HEK293T (cell line): Measurements from ENCODE around the gene PTPRO.

Experiments used
- CTCF ChIA-PET: fragments of 350-600 bp; formaldehyde crosslinking; extraction: SDS; loops from one replicate; lab custom pipeline; 2021; ENCODE audit warnings: antibody characterized with exemption, inconsistent platforms; lab: Yijun Ruan, JAX
- POLR2A ChIA-PET: fragments of 350-600 bp; formaldehyde crosslinking; extraction: SDS; loops from one replicate; lab custom pipeline; 2020; ENCODE audit warnings: antibody characterized with exemption, inconsistent platforms; lab: Yijun Ruan, JAX
- DNase-seq: peaks from one replicate; pipeline ENCODE4 v3.0.0; 2012; ENCODE audit warnings: mixed read lengths; ENCODE audit errors: extremely low spot score
- ARNT ChIP-seq: fragments of 450-650 bp; IDR thresholded peaks from 2 replicates; pipeline ENCODE4 v1.6.1; 2017; ENCODE audit warnings: mild to moderate bottlenecking
- BHLHE40 ChIP-seq: fragments of 450-650 bp; IDR thresholded peaks from 2 replicates; pipeline ENCODE4 v1.6.1; 2016; ENCODE audit warnings: mild to moderate bottlenecking, moderate library complexity, borderline replicate concordance
- CTBP1 ChIP-seq: fragments of 450-650 bp; IDR thresholded peaks from 2 replicates; pipeline ENCODE4 v1.6.1; 2016; ENCODE audit warnings: borderline replicate concordance
- ELF4 ChIP-seq: fragments of 450-650 bp; IDR thresholded peaks from 2 replicates; pipeline ENCODE4 v1.6.1; 2017; ENCODE audit warnings: antibody characterized with exemption
- FOXA1 ChIP-seq: fragments of 450-650 bp; IDR thresholded peaks from 2 replicates; pipeline ENCODE4 v1.6.1; 2016; ENCODE audit warnings: mild to moderate bottlenecking
- FOXK2 ChIP-seq: fragments of 450-650 bp; IDR thresholded peaks from 2 replicates; pipeline ENCODE4 v1.6.1; 2016; ENCODE audit warnings: mild to moderate bottlenecking
- FOXM1 ChIP-seq: fragments of 450-650 bp; IDR thresholded peaks from 2 replicates; pipeline ENCODE4 v1.6.1; 2017; ENCODE audit warnings: mild to moderate bottlenecking, borderline replicate concordance
- HDGF ChIP-seq: fragments of 450-650 bp; IDR thresholded peaks from 2 replicates; pipeline ENCODE4 v1.6.1; 2017; ENCODE audit warnings: antibody characterized with exemption, borderline replicate concordance
- L3MBTL2 ChIP-seq: fragments of 450-650 bp; conservative IDR thresholded peaks from 2 replicates; pipeline ENCODE4 v1.6.1; 2016; ENCODE audit warnings: mild to moderate bottlenecking
- LEF1 ChIP-seq: fragments of 450-650 bp; IDR thresholded peaks from 2 replicates; pipeline ENCODE4 v1.6.1; 2017; ENCODE audit warnings: mild to moderate bottlenecking, borderline replicate concordance
- NFRKB ChIP-seq: fragments of 450-650 bp; IDR thresholded peaks from 2 replicates; pipeline ENCODE4 v1.6.1; 2016; ENCODE audit warnings: mild to moderate bottlenecking, moderate library complexity
- SP1 ChIP-seq: fragments of 450-650 bp; IDR thresholded peaks from 2 replicates; pipeline ENCODE4 v1.6.1; 2017
- SUZ12 ChIP-seq: fragments of 450-650 bp; IDR thresholded peaks from 2 replicates; pipeline ENCODE4 v1.6.1; 2016; ENCODE audit warnings: mild to moderate bottlenecking
- TARDBP ChIP-seq: fragments of 450-650 bp; IDR thresholded peaks from 2 replicates; pipeline ENCODE4 v1.6.1; 2016
- ZNF384 ChIP-seq: fragments of 450-650 bp; IDR thresholded peaks from 2 replicates; pipeline ENCODE4 v1.6.1; 2016
- TF ChIP-seq, protein P1 (sequence below): fragments of 450-650 bp; IDR thresholded peaks from 2 replicates; pipeline ENCODE4 v1.6.1; 2016

The PTPRO gene

DNA sequence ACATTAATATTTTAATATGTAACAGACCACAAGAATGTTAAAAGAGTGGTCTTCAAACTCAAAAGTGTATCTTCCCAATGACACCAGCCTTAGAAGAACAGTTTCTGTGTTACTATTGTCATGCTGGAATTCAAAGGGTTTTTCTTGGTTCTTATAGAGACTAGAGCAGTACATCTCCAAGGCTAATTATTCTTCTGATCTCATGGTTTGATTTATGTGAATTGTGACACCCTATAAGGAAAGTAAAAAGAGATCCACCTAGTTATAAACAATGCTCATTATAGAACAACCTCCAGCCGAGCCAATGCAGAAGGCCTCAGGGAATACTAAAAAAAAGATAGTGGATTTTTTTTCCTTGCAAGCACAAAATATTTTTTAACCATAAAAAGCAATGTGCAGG is 65.5 kb downstream of the PTPRO start:
- TF ChIP-seq ZNF384 (no peak), FOXK2 (no peak), LEF1 (no peak), FOXM1 (no peak), CTBP1 (no peak)
- CTCF ChIA-PET: no interaction called here
- POLR2A ChIA-PET: no interaction called here
- DNase-seq: no peak

DNA sequence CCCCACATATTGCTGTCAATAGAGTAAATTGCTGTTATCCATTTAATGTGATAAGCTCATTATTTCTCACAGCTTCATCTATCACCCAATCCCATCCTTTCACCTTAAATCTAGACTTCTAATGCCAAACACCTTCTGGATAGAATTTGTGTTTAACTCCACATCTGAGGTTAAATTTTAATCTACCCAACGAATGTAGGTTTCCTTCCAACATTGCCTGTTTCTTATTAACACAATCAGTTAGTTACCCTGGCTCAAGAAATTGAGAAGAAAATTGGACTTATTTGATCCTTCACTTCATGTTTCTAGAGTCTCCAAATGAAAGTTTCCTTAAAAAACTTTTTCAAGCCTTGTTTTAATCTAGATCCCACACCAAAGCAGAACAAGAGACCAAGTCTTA is 67.3 kb downstream of the PTPRO start:
- CTCF ChIA-PET: no interaction called here
- TF ChIP-seq SUZ12 (no peak), LEF1 (no peak), ZNF384 (no peak), FOXM1 (no peak), CTBP1 (no peak), BHLHE40 (no peak), SP1 (no peak), FOXA1 (no peak), FOXK2 (no peak), NFRKB (no peak), ARNT (no peak), HDGF (no peak)
- TF ChIP-seq, protein P1, sequence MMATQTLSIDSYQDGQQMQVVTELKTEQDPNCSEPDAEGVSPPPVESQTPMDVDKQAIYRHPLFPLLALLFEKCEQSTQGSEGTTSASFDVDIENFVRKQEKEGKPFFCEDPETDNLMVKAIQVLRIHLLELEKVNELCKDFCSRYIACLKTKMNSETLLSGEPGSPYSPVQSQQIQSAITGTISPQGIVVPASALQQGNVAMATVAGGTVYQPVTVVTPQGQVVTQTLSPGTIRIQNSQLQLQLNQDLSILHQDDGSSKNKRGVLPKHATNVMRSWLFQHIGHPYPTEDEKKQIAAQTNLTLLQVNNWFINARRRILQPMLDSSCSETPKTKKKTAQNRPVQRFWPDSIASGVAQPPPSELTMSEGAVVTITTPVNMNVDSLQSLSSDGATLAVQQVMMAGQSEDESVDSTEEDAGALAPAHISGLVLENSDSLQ: no peak
- no peak for DNase-seq
- POLR2A ChIA-PET: no interaction called here

DNA sequence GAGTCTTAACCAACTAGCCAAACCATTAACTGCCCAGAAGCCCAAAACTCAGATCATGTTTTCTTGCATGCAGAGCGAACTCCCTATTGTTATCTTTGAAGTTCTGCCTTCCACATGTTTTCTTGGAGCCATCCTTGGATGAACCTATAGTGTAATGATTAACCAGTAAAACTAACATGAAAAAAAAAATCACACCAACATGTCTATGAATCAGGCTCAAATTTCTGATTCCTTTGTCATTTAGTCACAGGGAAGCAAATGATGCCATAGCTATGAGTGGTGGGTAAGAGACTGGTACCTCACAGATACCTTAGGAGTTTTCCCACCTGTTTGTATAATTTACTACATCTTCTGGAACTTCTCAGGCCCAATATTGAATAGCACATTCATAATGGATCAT is 70.7 kb downstream of the PTPRO start:
- POLR2A ChIA-PET: no interaction called here
- CTCF ChIA-PET: no interaction called here
- no peak for DNase-seq
- TF ChIP-seq SUZ12 (no peak), FOXK2 (no peak), LEF1 (no peak), CTBP1 (no peak), L3MBTL2 (no peak), ELF4 (no peak), NFRKB (no peak), FOXM1 (no peak), FOXA1 (no peak), HDGF (no peak)
- TF ChIP-seq, protein P1: no peak

DNA sequence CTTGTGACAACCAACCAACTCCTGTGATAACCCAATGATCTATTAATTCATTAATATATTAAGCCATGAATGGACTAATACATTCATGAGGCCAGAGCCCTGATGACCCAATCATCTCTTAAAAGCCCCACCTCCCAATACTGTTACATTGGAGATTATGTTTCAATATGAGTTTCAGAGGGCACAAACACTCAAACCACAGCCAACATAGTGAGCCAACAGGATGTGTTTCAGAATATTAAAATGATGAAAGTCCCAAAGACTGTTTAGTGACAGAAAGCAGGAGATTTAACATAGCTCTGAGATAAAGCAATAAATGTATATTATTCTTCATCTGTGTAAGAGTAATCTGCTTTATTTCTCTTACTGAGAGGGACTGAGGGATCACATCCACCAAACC is 71.7 kb downstream of the PTPRO start:
- TF ChIP-seq, protein P1: no peak
- TF ChIP-seq FOXK2 (no peak), BHLHE40 (no peak), ZNF384 (no peak), CTBP1 (no peak), FOXA1 (no peak), SUZ12 (no peak), NFRKB (no peak), FOXM1 (no peak), ARNT (no peak), ELF4 (no peak), HDGF (no peak), LEF1 (no peak)
- no peak for DNase-seq
- ChIA-PET CTCF (no interaction called here), POLR2A (no interaction called here)

DNA sequence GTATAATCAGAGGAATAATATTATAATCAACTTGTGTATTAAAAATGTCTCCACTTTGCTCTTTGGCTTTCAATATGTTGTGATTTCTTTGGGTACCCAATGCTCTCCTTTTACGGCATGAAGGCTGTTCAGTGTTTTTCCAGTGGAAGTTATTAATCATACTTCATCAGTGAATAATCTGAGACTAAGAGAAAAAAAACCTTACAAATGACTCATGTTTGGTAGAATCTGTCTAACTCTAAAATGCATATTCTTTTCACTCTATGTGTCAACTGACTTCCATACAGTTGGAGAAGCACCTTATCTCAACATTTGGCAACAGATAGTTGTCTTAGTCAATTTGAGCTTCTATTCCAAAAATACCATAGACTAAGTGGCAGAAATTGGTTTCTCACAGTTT is 82.2 kb downstream of the PTPRO start:
- ChIA-PET CTCF (no interaction called here), POLR2A (no interaction called here)
- no peak for DNase-seq
- TF ChIP-seq SP1 (no peak), NFRKB (no peak)

DNA sequence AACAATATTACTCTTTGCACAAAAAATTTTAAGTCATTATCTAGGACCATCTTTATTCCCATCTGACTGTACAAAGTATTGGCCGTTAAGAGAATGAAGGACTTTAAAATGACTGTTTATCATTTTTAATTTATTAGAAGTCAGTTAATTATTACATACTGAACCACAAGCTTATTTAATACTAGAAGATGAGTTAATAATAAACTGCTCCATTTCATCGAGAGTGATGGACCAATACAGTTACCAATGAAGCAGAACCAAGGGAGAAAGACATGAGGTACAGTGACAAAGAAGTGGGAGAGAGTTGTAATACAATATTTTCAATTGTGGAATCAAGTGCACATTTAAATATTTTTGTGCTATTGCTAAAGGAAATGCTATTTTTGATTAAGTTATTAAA is 83.3 kb downstream of the PTPRO start:
- CTCF ChIA-PET: interaction anchor here (0.6 kb wide), 1 partner anchor 186 kb away, joined by 3 read pairs; no protein-coding TSS in a partner anchor
- no peak for DNase-seq
- TF ChIP-seq BHLHE40 (no peak), FOXA1 (no peak), ELF4 (no peak), ZNF384 (no peak), CTBP1 (no peak), SP1 (no peak), LEF1 (no peak), NFRKB (no peak), L3MBTL2 (no peak), HDGF (no peak), TARDBP (no peak), SUZ12 (no peak)
- POLR2A ChIA-PET: no interaction called here

DNA sequence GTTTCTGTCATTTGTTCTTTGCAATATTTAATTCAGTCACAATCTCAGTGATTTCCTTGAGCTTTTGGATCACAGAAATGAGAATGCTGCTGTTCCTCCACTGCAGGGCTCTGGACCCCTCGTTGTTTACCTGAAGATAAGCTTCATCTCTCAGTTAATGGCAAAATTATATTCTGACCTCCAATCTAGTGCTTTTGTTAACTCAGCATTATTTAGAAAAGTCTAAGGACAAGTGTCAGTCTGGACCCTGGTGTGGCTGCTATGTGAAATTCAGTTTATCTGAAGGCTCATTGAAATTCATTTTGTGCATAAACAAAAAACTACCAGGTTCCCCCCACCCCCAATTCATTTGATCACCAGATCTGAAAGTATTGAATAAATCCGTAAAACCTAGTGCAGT is 84.7 kb downstream of the PTPRO start:
- no peak for DNase-seq
- ChIA-PET POLR2A (no interaction called here), CTCF (no interaction called here)
- no peak for TF ChIP-seq L3MBTL2
- TF ChIP-seq SUZ12: no peak
- no peak for TF ChIP-seq HDGF
- no peak for TF ChIP-seq SP1
- TF ChIP-seq, protein P1: no peak
- no peak for TF ChIP-seq FOXK2
- no peak for TF ChIP-seq ARNT
- no peak for TF ChIP-seq ZNF384
- no peak for TF ChIP-seq CTBP1
- no peak for TF ChIP-seq TARDBP
- no peak for TF ChIP-seq ELF4
- TF ChIP-seq FOXA1: no peak
- no peak for TF ChIP-seq NFRKB
- TF ChIP-seq LEF1: no peak
- TF ChIP-seq BHLHE40: no peak
- TF ChIP-seq FOXM1: no peak
